SK-N-SH (cell line): Measurements from ENCODE around the gene CYB561D1.

Experiments used
- CHD2 ChIP-seq: fragments of 150-350 bp; IDR thresholded peaks from 2 replicates; pipeline ENCODE4 v1.6.1; 2018; ENCODE audit warnings: low read length; ENCODE audit not compliant: partially characterized antibody
- EP300 ChIP-seq, 2 experiments: IDR thresholded peaks; 2 replicates each; pipeline versions ENCODE4 v1.4.0 to v1.6.1; 2012; ENCODE audit warnings: borderline replicate concordance in 1 of 2, low read depth in 1 of 2, low read length in 1 of 2
- EZH2phosphoT487 ChIP-seq: fragments of 200-600 bp; sonication (generic); IDR thresholded peaks from 2 replicates; pipeline ENCODE4 v1.6.1; 2017; ENCODE audit warnings: low read depth, mixed run types, mild to moderate bottlenecking, antibody characterized with exemption, moderate library complexity, borderline replicate concordance
- GABPA ChIP-seq: IDR thresholded peaks from 2 replicates; pipeline ENCODE4 v1.4.0; 2012; ENCODE audit warnings: low read depth, mild to moderate bottlenecking
- MXI1 ChIP-seq: IDR thresholded peaks from 2 replicates; pipeline ENCODE4 v1.6.1; 2012; ENCODE audit warnings: mild to moderate bottlenecking, low read depth, low read length, improper control_type of control experiment
- NRF1 ChIP-seq: IDR thresholded peaks from 2 replicates; pipeline ENCODE4 v1.6.1; 2012; ENCODE audit warnings: low read depth, mild to moderate bottlenecking, low read length
- POLR2AphosphoS5 ChIP-seq: IDR thresholded peaks from 2 replicates; pipeline ENCODE4 v1.6.1; 2012; ENCODE audit warnings: low read depth, low read length
- RFX5 ChIP-seq: IDR thresholded peaks from 2 replicates; pipeline ENCODE4 v1.6.1; 2012; ENCODE audit warnings: mild to moderate bottlenecking, improper control_type of control experiment, low read length
- SIN3A ChIP-seq: IDR thresholded peaks from 2 replicates; pipeline ENCODE4 v1.6.1; 2012; ENCODE audit warnings: low read depth, mild to moderate bottlenecking, low read length, moderate library complexity, borderline replicate concordance
- TCF12 ChIP-seq: IDR thresholded peaks from 2 replicates; pipeline ENCODE4 v1.4.0; 2012
- TF ChIP-seq, protein P1 (sequence below): IDR thresholded peaks from 2 replicates; pipeline ENCODE4 v1.4.0; 2012; ENCODE audit warnings: low read depth, borderline replicate concordance
- TF ChIP-seq, protein P2 (sequence below): fragments of 200-600 bp; sonication (generic); IDR thresholded peaks from 2 replicates; pipeline ENCODE4 v1.6.1; 2017; ENCODE audit warnings: antibody characterized with exemption, mild to moderate bottlenecking, moderate library complexity
- TF ChIP-seq, protein P3 (sequence below): fragments of 150-350 bp; IDR thresholded peaks from 2 replicates; pipeline ENCODE4 v1.6.1; 2017; ENCODE audit warnings: antibody characterized with exemption, low read length, low read depth, borderline replicate concordance
- TF ChIP-seq, protein P4 (sequence below): IDR thresholded peaks from 2 replicates; pipeline ENCODE4 v1.4.0; 2012; ENCODE audit warnings: low read depth

DNA sequence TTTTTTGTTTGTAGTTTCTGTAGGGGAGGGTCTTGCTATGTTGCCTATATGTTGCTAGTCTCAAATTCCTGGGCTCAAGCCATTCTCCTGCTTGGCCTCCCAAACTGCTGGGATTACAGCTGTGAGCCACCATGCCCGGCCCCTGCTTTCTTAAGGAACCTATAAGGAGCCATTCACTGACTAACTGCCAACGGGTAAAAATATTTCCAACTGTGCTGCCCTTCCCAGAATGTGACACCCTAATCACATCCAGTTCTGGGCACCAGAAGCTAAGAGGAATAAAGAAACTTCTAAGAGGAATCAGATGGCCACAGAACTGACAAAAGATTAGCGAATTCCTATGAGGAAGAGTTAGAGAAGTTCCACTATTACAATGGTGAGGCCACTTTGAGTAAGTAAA, 21.1 kb upstream of the CYB561D1 start:
- TF ChIP-seq MXI1 (no peak), SIN3A (no peak), CHD2 (no peak), NRF1 (no peak), EZH2phosphoT487 (no peak), TCF12 (no peak), RFX5 (no peak), POLR2AphosphoS5 (no peak), EP300 (IDR thresholded peaks at IDR 0.05; ENCODE audit: borderline replicate concordance in 1 of 2, low read depth in 1 of 2, low read length in 1 of 2) (no peak), GABPA (no peak)
- TF ChIP-seq, protein P1, sequence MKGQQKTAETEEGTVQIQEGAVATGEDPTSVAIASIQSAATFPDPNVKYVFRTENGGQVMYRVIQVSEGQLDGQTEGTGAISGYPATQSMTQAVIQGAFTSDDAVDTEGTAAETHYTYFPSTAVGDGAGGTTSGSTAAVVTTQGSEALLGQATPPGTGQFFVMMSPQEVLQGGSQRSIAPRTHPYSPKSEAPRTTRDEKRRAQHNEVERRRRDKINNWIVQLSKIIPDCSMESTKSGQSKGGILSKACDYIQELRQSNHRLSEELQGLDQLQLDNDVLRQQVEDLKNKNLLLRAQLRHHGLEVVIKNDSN, result no peak
- TF ChIP-seq, protein P2, sequence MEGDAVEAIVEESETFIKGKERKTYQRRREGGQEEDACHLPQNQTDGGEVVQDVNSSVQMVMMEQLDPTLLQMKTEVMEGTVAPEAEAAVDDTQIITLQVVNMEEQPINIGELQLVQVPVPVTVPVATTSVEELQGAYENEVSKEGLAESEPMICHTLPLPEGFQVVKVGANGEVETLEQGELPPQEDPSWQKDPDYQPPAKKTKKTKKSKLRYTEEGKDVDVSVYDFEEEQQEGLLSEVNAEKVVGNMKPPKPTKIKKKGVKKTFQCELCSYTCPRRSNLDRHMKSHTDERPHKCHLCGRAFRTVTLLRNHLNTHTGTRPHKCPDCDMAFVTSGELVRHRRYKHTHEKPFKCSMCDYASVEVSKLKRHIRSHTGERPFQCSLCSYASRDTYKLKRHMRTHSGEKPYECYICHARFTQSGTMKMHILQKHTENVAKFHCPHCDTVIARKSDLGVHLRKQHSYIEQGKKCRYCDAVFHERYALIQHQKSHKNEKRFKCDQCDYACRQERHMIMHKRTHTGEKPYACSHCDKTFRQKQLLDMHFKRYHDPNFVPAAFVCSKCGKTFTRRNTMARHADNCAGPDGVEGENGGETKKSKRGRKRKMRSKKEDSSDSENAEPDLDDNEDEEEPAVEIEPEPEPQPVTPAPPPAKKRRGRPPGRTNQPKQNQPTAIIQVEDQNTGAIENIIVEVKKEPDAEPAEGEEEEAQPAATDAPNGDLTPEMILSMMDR, result no peak
- TF ChIP-seq, protein P3, sequence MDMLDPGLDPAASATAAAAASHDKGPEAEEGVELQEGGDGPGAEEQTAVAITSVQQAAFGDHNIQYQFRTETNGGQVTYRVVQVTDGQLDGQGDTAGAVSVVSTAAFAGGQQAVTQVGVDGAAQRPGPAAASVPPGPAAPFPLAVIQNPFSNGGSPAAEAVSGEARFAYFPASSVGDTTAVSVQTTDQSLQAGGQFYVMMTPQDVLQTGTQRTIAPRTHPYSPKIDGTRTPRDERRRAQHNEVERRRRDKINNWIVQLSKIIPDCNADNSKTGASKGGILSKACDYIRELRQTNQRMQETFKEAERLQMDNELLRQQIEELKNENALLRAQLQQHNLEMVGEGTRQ, result no peak
- TF ChIP-seq, protein P4, sequence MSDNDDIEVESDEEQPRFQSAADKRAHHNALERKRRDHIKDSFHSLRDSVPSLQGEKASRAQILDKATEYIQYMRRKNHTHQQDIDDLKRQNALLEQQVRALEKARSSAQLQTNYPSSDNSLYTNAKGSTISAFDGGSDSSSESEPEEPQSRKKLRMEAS, result no peak
